ENCODE results near the gene IFITM1. TPM values are rescaled to one million over a fixed set of nuclear protein-coding genes. Genes with fewer than 3 reads are reported as not detected.
"Not testable (repeated sequence)": the region's sequence is repeated elsewhere in the genome, so short reads cannot be mapped to it uniquely, and the experiment has no call there.

Gene IFITM1
- total RNA-seq, 2 donors from 2014 or later, result 182 to 220 TPM

DNA sequence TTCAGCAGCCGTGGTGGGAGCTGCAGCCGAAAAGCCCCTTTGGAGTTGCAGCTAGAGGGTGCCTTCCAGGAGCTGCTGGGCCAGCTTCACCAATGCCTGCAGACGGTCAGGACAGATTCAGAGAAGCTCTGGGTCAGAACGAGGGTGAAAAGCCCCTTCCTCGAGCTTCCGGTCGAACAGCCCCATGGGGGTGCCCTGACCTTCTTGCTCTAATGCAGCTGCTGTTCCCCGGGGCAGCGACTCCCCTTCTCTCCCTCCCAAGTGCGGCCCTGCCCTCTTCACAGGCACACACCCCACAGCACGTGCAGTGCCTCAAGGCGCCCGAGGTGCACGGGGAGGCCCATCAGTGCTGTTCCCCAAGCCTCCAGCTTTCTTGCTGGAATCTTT, 16.5 kb downstream of the IFITM1 start:
- H3K4me1 ChIP-seq (ENCODE audit: control insufficient read depth in 1 of 2, low read depth in 2 of 2), result peaks cover 19 to 23% of the 10 kb centered on the region in 2 donors
- H3K27me3 ChIP-seq (replicated peaks; ENCODE audit: insufficient read depth), result no peaks in the 10 kb centered on the region
- ATAC-seq (ENCODE audit: insufficient number of reproducible peaks, low FRiP score, low read depth) (no peak), DNase-seq (ENCODE audit: low spot score) (no peak)
- H3K36me3 ChIP-seq, result no peaks in the 10 kb centered on the region
- no peak overlapping the region for H3K27ac ChIP-seq
- TF ChIP-seq, protein P1, sequence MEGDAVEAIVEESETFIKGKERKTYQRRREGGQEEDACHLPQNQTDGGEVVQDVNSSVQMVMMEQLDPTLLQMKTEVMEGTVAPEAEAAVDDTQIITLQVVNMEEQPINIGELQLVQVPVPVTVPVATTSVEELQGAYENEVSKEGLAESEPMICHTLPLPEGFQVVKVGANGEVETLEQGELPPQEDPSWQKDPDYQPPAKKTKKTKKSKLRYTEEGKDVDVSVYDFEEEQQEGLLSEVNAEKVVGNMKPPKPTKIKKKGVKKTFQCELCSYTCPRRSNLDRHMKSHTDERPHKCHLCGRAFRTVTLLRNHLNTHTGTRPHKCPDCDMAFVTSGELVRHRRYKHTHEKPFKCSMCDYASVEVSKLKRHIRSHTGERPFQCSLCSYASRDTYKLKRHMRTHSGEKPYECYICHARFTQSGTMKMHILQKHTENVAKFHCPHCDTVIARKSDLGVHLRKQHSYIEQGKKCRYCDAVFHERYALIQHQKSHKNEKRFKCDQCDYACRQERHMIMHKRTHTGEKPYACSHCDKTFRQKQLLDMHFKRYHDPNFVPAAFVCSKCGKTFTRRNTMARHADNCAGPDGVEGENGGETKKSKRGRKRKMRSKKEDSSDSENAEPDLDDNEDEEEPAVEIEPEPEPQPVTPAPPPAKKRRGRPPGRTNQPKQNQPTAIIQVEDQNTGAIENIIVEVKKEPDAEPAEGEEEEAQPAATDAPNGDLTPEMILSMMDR (IDR thresholded peaks at IDR 0.05), result no peak
- no peaks in the 10 kb centered on the region for H3K9me3 ChIP-seq
- H3K4me3 ChIP-seq, result no peak overlapping the region

DNA sequence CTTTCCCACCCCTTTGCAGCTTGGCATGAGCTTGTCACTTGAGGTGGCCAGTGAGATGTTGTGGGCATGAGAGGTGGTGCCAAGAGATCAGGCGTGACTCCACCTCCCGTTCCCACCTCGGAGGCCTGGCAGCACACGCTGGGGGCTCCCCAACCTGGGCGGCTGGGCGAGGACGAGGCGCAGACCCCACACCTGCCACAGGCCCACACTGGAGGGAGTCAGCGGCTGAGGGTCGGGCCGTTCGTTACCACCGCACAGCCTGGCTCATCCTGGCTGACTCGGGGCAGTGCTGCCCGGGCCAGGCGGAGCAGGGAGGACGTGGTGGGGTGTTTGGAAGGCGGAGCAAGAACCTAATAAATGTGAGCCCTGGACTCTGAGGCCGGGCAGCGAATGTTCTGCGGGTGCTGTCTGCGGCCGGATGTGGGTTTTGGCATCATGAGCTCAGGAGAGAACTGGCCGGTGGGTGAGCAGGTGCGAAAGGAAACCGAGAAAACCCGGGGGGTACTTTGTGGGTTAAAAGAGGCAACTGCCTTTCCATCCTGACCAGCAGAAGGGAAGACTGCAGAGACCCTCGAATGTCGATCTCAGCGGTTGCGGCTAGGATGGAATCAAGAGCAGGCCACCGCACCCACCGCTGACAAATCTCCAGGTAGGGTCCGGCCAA, 17.0 kb downstream of the IFITM1 start:
- Histone ChIP-seq H3K9me3 (no peaks in the 10 kb centered on the region), H3K4me1 (ENCODE audit: control insufficient read depth in 1 of 2, low read depth in 2 of 2) (peaks cover 15 to 19% of the 10 kb centered on the region in 2 donors), H3K4me3 (no peak overlapping the region), H3K27me3 (replicated peaks; ENCODE audit: insufficient read depth) (no peaks in the 10 kb centered on the region), H3K27ac (no peak overlapping the region), H3K36me3 (no peaks in the 10 kb centered on the region)
- no peak for DNase-seq (ENCODE audit: low spot score)
- TF ChIP-seq, protein P1 (IDR thresholded peaks at IDR 0.05), result no peak
- no peak for ATAC-seq (ENCODE audit: insufficient number of reproducible peaks, low FRiP score, low read depth)

DNA sequence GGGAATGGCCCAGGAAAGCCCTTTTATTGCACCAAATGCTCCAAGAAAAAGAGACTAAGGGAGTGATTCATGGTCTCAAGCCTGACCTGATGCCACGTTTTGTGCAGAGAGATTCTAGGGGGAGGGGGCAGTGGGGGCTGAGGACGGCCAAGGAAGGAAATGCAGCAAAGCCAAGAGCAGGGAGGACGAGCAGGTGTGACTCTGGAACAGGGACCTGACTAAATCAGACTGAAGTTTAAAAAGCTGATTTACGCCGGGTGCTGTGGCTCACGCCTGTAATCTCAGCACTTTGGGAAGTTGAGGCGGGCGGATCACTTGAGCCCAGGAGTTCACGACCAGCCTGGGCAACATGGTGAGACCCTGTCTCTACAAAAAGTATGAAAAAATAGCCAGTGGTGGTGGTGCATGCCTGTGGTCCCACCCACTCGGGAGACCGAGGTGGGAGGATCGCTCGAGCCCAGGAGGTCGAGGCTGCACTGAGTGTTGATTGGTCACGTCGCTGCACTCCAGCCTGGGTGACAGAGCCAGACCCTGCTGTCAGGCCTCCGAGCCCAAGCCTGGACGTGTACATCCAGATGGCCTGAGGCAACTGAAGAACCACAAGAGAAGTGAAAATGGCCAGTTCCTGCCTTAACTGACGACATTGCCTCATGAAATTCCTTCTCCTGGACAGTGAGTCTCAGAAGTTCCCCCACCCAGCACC, 17.7 kb downstream of the IFITM1 start:
- peaks cover 10 to 19% of the 10 kb centered on the region in 2 donors for H3K4me1 ChIP-seq (ENCODE audit: control insufficient read depth in 1 of 2, low read depth in 2 of 2)
- DNase-seq (ENCODE audit: low spot score) (no peak), ATAC-seq (ENCODE audit: insufficient number of reproducible peaks, low FRiP score, low read depth) (no peak)
- no peaks in the 10 kb centered on the region for H3K9me3 ChIP-seq
- no peak overlapping the region for H3K4me3 ChIP-seq
- H3K27me3 ChIP-seq (replicated peaks; ENCODE audit: insufficient read depth), result no peaks in the 10 kb centered on the region
- no peaks in the 10 kb centered on the region for H3K36me3 ChIP-seq
- TF ChIP-seq, protein P1 (IDR thresholded peaks at IDR 0.05), result no peak
- H3K27ac ChIP-seq, result no peak overlapping the region

DNA sequence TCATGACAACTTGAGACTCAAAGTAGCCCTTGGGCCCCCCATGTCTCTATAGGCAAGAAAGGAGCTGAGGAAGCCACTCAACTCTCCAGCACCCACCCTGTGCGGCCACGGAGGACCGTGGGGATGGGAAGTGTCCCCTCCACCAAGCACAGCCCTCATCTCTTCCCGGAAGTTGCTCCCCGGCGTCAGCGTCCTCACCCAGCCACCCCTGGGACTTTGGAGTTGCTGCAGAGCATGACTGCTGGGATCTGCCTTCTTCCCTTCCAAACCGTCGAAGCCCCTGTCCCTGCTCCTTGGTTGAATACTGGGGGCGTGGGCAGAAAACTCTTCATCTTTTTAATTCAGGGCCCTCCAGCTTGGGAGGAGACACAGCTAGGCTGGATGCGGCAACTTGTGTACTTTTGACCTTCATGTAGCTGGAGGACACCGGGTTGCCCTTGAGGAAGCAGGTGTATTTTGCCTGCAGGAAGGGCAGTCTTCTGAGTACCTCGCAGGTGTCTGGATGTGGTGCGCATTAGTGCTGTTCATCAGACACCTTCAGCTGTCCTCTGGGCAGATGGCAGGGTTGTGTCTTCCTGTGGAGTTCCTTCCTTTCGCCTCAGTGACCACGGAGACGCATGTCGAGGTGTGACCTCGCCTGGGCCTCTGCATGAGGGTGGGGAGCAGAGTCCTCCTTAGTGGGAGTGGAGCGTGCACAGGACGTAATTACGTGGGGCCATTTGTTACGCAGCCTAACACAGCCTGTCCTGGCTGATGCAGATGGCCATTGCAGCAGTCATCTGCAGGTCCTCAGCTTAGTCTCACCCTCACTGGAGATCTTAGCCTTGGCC, 19.0 kb downstream of the IFITM1 start:
- Histone ChIP-seq H3K36me3 (no peaks in the 10 kb centered on the region), H3K4me3 (no peak overlapping the region), H3K9me3 (no peaks in the 10 kb centered on the region), H3K27me3 (replicated peaks; ENCODE audit: insufficient read depth) (no peaks in the 10 kb centered on the region), H3K27ac (no peak overlapping the region), H3K4me1 (ENCODE audit: control insufficient read depth in 1 of 2, low read depth in 2 of 2) (peaks cover 0 to 10% of the 10 kb centered on the region in 2 donors)
- TF ChIP-seq, protein P1 (IDR thresholded peaks at IDR 0.05), result no peak
- DNase-seq (ENCODE audit: low spot score), result no peak
- ATAC-seq (ENCODE audit: insufficient number of reproducible peaks, low FRiP score, low read depth), result no peak

DNA sequence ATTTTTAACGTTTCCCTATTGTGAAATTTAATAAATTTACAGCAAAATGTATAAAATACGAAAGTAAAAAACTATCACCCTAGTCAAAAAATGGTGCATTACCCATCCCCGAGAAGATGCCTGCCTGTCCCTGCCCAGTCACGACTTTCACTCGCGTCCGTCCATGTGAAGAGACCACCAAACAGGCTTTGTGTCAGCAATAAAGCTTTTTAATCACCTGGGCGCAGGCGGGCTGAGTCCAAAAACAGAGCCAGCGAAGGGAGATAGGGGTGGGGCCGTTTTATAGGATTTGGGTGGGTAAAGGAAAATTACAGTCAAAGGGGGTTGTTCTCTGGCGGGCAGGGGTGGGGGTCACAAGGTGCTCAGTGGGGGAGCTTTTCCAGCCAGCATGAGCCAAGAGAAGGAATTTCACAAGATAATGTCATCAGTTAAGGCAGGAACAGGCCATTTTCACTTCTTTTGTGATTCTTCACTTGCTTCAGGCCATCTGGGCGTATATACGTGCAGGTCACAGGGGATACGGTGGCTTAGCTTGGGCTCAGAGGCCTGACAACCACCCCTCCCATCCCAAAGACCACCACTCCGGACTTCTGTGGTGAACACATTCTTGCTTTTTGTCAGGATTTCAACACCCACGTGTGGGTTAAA, 19.9 kb downstream of the IFITM1 start:
- H3K4me3 ChIP-seq; H3K27ac ChIP-seq; DNase-seq (ENCODE audit: low spot score); H3K9me3 ChIP-seq; H3K27me3 ChIP-seq (replicated peaks; ENCODE audit: insufficient read depth); H3K36me3 ChIP-seq; H3K4me1 ChIP-seq (ENCODE audit: control insufficient read depth in 1 of 2, low read depth in 2 of 2); ATAC-seq (ENCODE audit: insufficient number of reproducible peaks, low FRiP score, low read depth): not testable (repeated sequence)
